A549 (cell line): Measurements from ENCODE around the gene PRKG1. TPM values are rescaled to one million over a fixed set of nuclear protein-coding genes. Genes with fewer than 3 reads are reported as not detected.
A peak's percentile ranks its signal among the peaks of the same experiment; 100 is the strongest.

Experiments
- ATAC-seq, 2 experiments: fragments of 200-7000 bp in 1 of 2; fragments of >200 bp in 1 of 2; cut with Nextera tagmentation in 1 of 2; cut with Tn5 transposase in 1 of 2; 3 replicates each; pipeline versions ENCODE4 v1.8.0 to v1.9.1; 2018 to 2020; ENCODE audit warnings: mild to moderate bottlenecking in 1 of 2, moderate library complexity in 1 of 2
- CTCF ChIA-PET: fragments of 300-600 bp; sonication (Branson Sonifier 250); formaldehyde crosslinking; extraction: SDS; loops from one replicate; lab custom pipeline; 2021; ENCODE audit warnings: antibody characterized with exemption, inconsistent platforms; lab: Yijun Ruan, JAX
- POLR2A ChIA-PET: fragments of 350-600 bp; formaldehyde crosslinking; extraction: SDS; loops from one replicate; lab custom pipeline; 2021; ENCODE audit warnings: antibody characterized with exemption, inconsistent platforms; lab: Yijun Ruan, JAX
- DNase-seq, 2 experiments: peaks; one replicate each; pipeline versions ENCODE4 v3.0.0 to v3.0.0-alpha.2; 2011 to 2016; ENCODE audit warnings: low read depth in 1 of 2, low spot score in 1 of 2
- FAIRE-seq: peaks from 2 replicates; lab custom pipeline; 2011; peaks lifted over from hg19 to GRCh38; lab: Jason Lieb, UNC
- H3K27ac ChIP-seq, 2 experiments: fragments of >200 bp; sonication (Bioruptor Twin); formaldehyde crosslinking; 3 replicates each; pipeline ENCODE4 v1.5.1; 2016 to 2017
- H3K4me1 ChIP-seq: fragments of >200 bp; sonication (Bioruptor Twin); formaldehyde crosslinking; 3 replicates; pipeline ENCODE4 v1.6.1; 2016
- H3K4me2 ChIP-seq: fragments of >200 bp; sonication (Bioruptor Twin); formaldehyde crosslinking; 3 replicates; pipeline ENCODE4 v1.6.1; 2016
- H3K4me3 ChIP-seq: fragments of >200 bp; sonication (Bioruptor Twin); formaldehyde crosslinking; 3 replicates; pipeline ENCODE4 v1.5.1; 2016
- H3K9me3 ChIP-seq: fragments of >200 bp; sonication (Bioruptor Twin); formaldehyde crosslinking; 3 replicates; pipeline ENCODE4 v1.6.1; 2016
- CBX8 ChIP-seq: fragments of 200-600 bp; sonication (generic); IDR thresholded peaks from 2 replicates; pipeline ENCODE4 v1.6.1; 2016
- CEBPB ChIP-seq, 2 experiments: fragments of >200 bp in 1 of 2; sonication (Bioruptor Twin) in 1 of 2; formaldehyde crosslinking in 1 of 2; IDR thresholded peaks; 2 replicates each; pipeline ENCODE4 v1.6.1; 2012 to 2016
- CTCF ChIP-seq: fragments of >200 bp; sonication (Bioruptor Twin); formaldehyde crosslinking; IDR thresholded peaks from 3 replicates; pipeline ENCODE4 v1.5.1; 2016
- E2F6 ChIP-seq: IDR thresholded peaks from 2 replicates; pipeline ENCODE4 v1.6.1; 2012; ENCODE audit warnings: low read depth, borderline replicate concordance
- EHMT2 ChIP-seq: fragments of 200-600 bp; sonication (generic); IDR thresholded peaks from 2 replicates; pipeline ENCODE4 v1.6.1; 2016; ENCODE audit warnings: antibody characterized with exemption, low read depth, mild to moderate bottlenecking, moderate library complexity
- ESRRA ChIP-seq: fragments of 150-350 bp; IDR thresholded peaks from 2 replicates; pipeline ENCODE4 v1.6.1; 2014; ENCODE audit warnings: mild to moderate bottlenecking, low read length, borderline replicate concordance
- FOSL2 ChIP-seq, 2 experiments: fragments of 450-650 bp in 1 of 2; fragments of >200 bp in 1 of 2; sonication (Bioruptor Twin) in 1 of 2; formaldehyde crosslinking; IDR thresholded peaks; 2 replicates each; pipeline versions ENCODE4 v1.5.0 to v1.6.1; 2016 to 2020; ENCODE audit warnings: mild to moderate bottlenecking in 1 of 2, moderate library complexity in 1 of 2
- FOXS1 ChIP-seq: fragments of 250-450 bp; sonication (Bioruptor Pico); IDR thresholded peaks from 2 replicates; pipeline ENCODE4 v1.5.0; 2020; ENCODE audit warnings: mild to moderate bottlenecking, moderate library complexity
- HDAC2 ChIP-seq: fragments of 200-600 bp; sonication (generic); IDR thresholded peaks from 2 replicates; pipeline ENCODE4 v1.6.1; 2016
- HOXB13 ChIP-seq: fragments of 250-450 bp; sonication (Bioruptor Pico); IDR thresholded peaks from 2 replicates; pipeline ENCODE4 v1.5.0; 2020; ENCODE audit warnings: low read depth, mild to moderate bottlenecking, moderate library complexity
- JUN ChIP-seq, 2 experiments: fragments of >200 bp; sonication (Bioruptor Twin); formaldehyde crosslinking; IDR thresholded peaks; 2 replicates in 1 of 2; 3 replicates in 1 of 2; pipeline ENCODE4 v1.6.1; 2016 to 2017
- JUNB ChIP-seq: fragments of >200 bp; sonication (Bioruptor Twin); formaldehyde crosslinking; IDR thresholded peaks from 2 replicates; pipeline ENCODE4 v1.6.1; 2016
- MAFK ChIP-seq: fragments of 450-650 bp; IDR thresholded peaks from 2 replicates; pipeline ENCODE4 v1.6.1; 2014; ENCODE audit not compliant: partially characterized antibody
- MYC ChIP-seq: IDR thresholded peaks from 2 replicates; pipeline ENCODE4 v1.6.1; 2012; ENCODE audit warnings: mild to moderate bottlenecking, inconsistent platforms, low read length, improper control_type of control experiment, borderline replicate concordance
- NFE2L2 ChIP-seq: fragments of 150-350 bp; conservative IDR thresholded peaks from 2 replicates; pipeline ENCODE4 v1.6.1; 2014; ENCODE audit warnings: low read length
- NR3C1 ChIP-seq: fragments of >200 bp; sonication (Bioruptor Twin); formaldehyde crosslinking; IDR thresholded peaks from 3 replicates; pipeline ENCODE4 v1.6.1; 2017
- POLR2AphosphoS2 ChIP-seq: conservative IDR thresholded peaks from 2 replicates; pipeline ENCODE4 v1.6.1; 2012; ENCODE audit warnings: low read length, improper control_type of control experiment, inconsistent platforms
- RAD21 ChIP-seq, 2 experiments: fragments of >200 bp in 1 of 2; sonication (Bioruptor Twin) in 1 of 2; formaldehyde crosslinking in 1 of 2; IDR thresholded peaks in 1 of 2; conservative IDR thresholded peaks in 1 of 2; 2 replicates in 1 of 2; 3 replicates in 1 of 2; pipeline ENCODE4 v1.6.1; 2012 to 2018; ENCODE audit warnings: inconsistent platforms in 1 of 2
- RARB ChIP-seq: fragments of 250-450 bp; sonication (Bioruptor Pico); IDR thresholded peaks from 2 replicates; pipeline ENCODE4 v1.8.0; 2021; ENCODE audit warnings: mild to moderate bottlenecking, moderate library complexity
- SREBF2 ChIP-seq: fragments of 450-650 bp; IDR thresholded peaks from 2 replicates; pipeline ENCODE4 v1.6.1; 2014; ENCODE audit warnings: mild to moderate bottlenecking, moderate library complexity
- TFCP2L1 ChIP-seq: fragments of 250-450 bp; sonication (Bioruptor Pico); IDR thresholded peaks from 2 replicates; pipeline ENCODE4 v1.5.0; 2021; ENCODE audit warnings: mild to moderate bottlenecking
- USF2 ChIP-seq: fragments of 450-650 bp; IDR thresholded peaks from 2 replicates; pipeline ENCODE4 v1.6.1; 2014; ENCODE audit warnings: antibody characterized with exemption
- ZC3H11A ChIP-seq: fragments of 450-650 bp; IDR thresholded peaks from 2 replicates; pipeline ENCODE4 v1.6.1; 2014; ENCODE audit warnings: antibody characterized with exemption, mild to moderate bottlenecking
- ZSCAN20 ChIP-seq: fragments of 250-450 bp; sonication (Bioruptor Pico); IDR thresholded peaks from 2 replicates; pipeline ENCODE4 v1.8.0; 2022; ENCODE audit warnings: mild to moderate bottlenecking, moderate library complexity
- WGBS: methylation state at CpG from one replicate; pipeline ENCODE4 v1.1.6; 2017; ENCODE audit errors: missing lambda C conversion rate; 5-methylcytosine and 5-hydroxymethylcytosine counted together
- polyA plus RNA-seq, 4 experiments: library from polyadenylated mRNA; depleted of rRNA in 3 of 4; stranded (reverse); fragments of >200 nt; fragmentation: RNase III in 1 of 4; extraction: RNeasy Plus Mini Kit Qiagen cat#74134 plus additional on column Dnase treatment in 1 of 4; gene quantifications; 2 replicates in 3 of 4; 3 replicates in 1 of 4; pipeline ENCODE4 v1.2.3, GENCODE V29; 2011 to 2017
- TF ChIP-seq, protein P1 (sequence below): fragments of >200 bp; sonication (Bioruptor Twin); formaldehyde crosslinking; IDR thresholded peaks from 3 replicates; pipeline ENCODE4 v1.6.1; 2016
- TF ChIP-seq, protein P2 (sequence below): fragments of 250-450 bp; sonication (Bioruptor Pico); IDR thresholded peaks from 2 replicates; pipeline ENCODE4 v1.5.0; 2021; ENCODE audit warnings: mild to moderate bottlenecking, moderate library complexity, borderline replicate concordance
- TF ChIP-seq, protein P3 (sequence below): fragments of 250-450 bp; sonication (Bioruptor Pico); IDR thresholded peaks from 2 replicates; pipeline ENCODE4 v1.5.0; 2020; ENCODE audit warnings: low read depth, mild to moderate bottlenecking, moderate library complexity

PRKG1 gene
- polyA plus RNA-seq, 2 of the 4 experiments (the other 2 are of a cell fraction): not detected

GRCh38 chr10:52106899-52107298 lies 1032.6 kb downstream of the PRKG1 start:
- no peak overlapping the region for H3K27ac ChIP-seq
- no peaks in the 10 kb centered on the region for H3K4me1 ChIP-seq
- TF ChIP-seq ESRRA (no peak), ZC3H11A (no peak), CEBPB (IDR thresholded peaks at IDR 0.05) (no peak), POLR2AphosphoS2 (no peak), CTCF (no peak), JUN (IDR thresholded peaks at IDR 0.05) (no peak), SREBF2 (no peak), HDAC2 (no peak), RAD21 (conservative IDR thresholded peaks at IDR 0.05 in 1 of 2, IDR thresholded peaks at IDR 0.05 in 1 of 2) (no peak), FOSL2 (IDR thresholded peaks at IDR 0.05) (no peak), FOSL2 (CRISPR knock-in tag; IDR thresholded peaks at IDR 0.05) (no peak), RARB (CRISPR knock-in tag) (no peak), USF2 (no peak)
- TF ChIP-seq, protein P1, sequence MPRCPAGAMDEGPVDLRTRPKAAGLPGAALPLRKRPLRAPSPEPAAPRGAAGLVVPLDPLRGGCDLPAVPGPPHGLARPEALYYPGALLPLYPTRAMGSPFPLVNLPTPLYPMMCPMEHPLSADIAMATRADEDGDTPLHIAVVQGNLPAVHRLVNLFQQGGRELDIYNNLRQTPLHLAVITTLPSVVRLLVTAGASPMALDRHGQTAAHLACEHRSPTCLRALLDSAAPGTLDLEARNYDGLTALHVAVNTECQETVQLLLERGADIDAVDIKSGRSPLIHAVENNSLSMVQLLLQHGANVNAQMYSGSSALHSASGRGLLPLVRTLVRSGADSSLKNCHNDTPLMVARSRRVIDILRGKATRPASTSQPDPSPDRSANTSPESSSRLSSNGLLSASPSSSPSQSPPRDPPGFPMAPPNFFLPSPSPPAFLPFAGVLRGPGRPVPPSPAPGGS: no peak
- TF ChIP-seq, protein P2, sequence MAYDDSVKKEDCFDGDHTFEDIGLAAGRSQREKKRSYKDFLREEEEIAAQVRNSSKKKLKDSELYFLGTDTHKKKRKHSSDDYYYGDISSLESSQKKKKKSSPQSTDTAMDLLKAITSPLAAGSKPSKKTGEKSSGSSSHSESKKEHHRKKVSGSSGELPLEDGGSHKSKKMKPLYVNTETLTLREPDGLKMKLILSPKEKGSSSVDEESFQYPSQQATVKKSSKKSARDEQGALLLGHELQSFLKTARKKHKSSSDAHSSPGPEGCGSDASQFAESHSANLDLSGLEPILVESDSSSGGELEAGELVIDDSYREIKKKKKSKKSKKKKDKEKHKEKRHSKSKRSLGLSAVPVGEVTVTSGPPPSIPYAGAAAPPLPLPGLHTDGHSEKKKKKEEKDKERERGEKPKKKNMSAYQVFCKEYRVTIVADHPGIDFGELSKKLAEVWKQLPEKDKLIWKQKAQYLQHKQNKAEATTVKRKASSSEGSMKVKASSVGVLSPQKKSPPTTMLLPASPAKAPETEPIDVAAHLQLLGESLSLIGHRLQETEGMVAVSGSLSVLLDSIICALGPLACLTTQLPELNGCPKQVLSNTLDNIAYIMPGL: no peak
- DNase-seq: no peak
- no peak overlapping the region for H3K4me2 ChIP-seq
- FAIRE-seq: no peak
- POLR2A ChIA-PET: no interaction called here
- no peaks in the 10 kb centered on the region for H3K9me3 ChIP-seq
- CTCF ChIA-PET: no interaction called here
- ATAC-seq: no peak
- H3K4me3 ChIP-seq: no peak overlapping the region

- no peak overlapping the region for H3K4me3 ChIP-seq
- peak; percentile 31; the same call in 1 of the 2 replicates for TF ChIP-seq NFE2L2
- peak; percentile 78 for TF ChIP-seq MAFK
- TF ChIP-seq CEBPB (IDR thresholded peaks at IDR 0.05): no peak
- no peak overlapping the region for H3K4me2 ChIP-seq
- FAIRE-seq (no peak), ATAC-seq (no peak), DNase-seq (no peak)
- 73% methylated on average over 1 of the region's 1 CpG for WGBS
- no peaks in the 10 kb centered on the region for H3K9me3 ChIP-seq
- ChIA-PET POLR2A (no interaction called here), CTCF (no interaction called here)
- H3K4me1 ChIP-seq: no peaks in the 10 kb centered on the region
- H3K27ac ChIP-seq: no peak overlapping the region
Measured at GRCh38 chr10:52108236-52108635, 1033.9 kb downstream of the PRKG1 start.

DNA sequence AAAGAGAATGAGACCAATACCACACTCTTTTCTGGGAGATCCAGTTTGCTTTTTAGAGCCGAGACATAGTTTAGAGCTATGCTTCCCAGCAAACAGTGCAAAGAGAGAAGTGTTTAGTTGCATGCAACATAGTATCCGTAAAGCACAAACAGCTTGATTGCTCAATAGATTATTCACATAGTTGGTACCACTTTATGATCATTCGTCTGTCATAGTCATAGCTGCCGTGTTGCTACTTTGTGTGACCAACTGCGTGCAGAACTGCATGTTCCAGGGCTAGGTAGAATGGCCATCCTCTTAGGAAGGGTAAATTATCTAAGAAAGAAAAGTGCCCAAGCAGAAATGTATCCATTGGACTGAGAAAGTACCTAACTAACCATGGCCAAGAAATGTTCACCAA lies 1036.3 kb downstream of the PRKG1 start:
- FAIRE-seq (no peak), ATAC-seq (no peak), DNase-seq (no peak)
- Histone ChIP-seq H3K27ac (no peak overlapping the region), H3K9me3 (no peaks in the 10 kb centered on the region), H3K4me2 (no peak overlapping the region), H3K4me3 (no peak overlapping the region), H3K4me1 (no peaks in the 10 kb centered on the region)
- ChIA-PET CTCF (no interaction called here), POLR2A (no interaction called here)
- no peak for TF ChIP-seq HOXB13 (CRISPR knock-in tag)
- TF ChIP-seq ZSCAN20: no peak
- TF ChIP-seq RARB (CRISPR knock-in tag): no peak
- TF ChIP-seq E2F6: no peak
- TF ChIP-seq EHMT2: no peak
- TF ChIP-seq TFCP2L1 (CRISPR knock-in tag): no peak
- TF ChIP-seq NR3C1: no peak
- no peak for TF ChIP-seq FOXS1 (CRISPR knock-in tag)
- TF ChIP-seq, protein P3, sequence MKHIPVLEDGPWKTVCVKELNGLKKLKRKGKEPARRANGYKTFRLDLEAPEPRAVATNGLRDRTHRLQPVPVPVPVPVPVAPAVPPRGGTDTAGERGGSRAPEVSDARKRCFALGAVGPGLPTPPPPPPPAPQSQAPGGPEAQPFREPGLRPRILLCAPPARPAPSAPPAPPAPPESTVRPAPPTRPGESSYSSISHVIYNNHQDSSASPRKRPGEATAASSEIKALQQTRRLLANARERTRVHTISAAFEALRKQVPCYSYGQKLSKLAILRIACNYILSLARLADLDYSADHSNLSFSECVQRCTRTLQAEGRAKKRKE (CRISPR knock-in tag): no peak
- no peak for TF ChIP-seq MYC
- TF ChIP-seq CBX8: no peak
- TF ChIP-seq ZC3H11A: no peak
- TF ChIP-seq POLR2AphosphoS2: no peak
- TF ChIP-seq, protein P1: no peak
- TF ChIP-seq JUNB: no peak
- 53% methylated on average over 5 of the region's 5 CpGs for WGBS
